DND-41 (cell line): ENCODE measurements around the gene SP100.

Source experiments
- ATAC-seq: fragments of 200-7000 bp; cut with Tn5 transposase; 3 replicates; pipeline ENCODE4 v1.9.1; 2021; ENCODE audit warnings: low read depth; ENCODE audit not compliant: insufficient read depth
- DNase-seq: peaks from one replicate; pipeline ENCODE4 v3.0.0-alpha.2; 2020
- H2AFZ ChIP-seq: 2 replicates; pipeline ENCODE4 v1.6.0; 2012; ENCODE audit warnings: low read depth, low read length
- H3K27ac ChIP-seq: 2 replicates; pipeline ENCODE4 v1.5.1; 2012; ENCODE audit warnings: low read length, inconsistent platforms
- H3K27me3 ChIP-seq: fragments of 200-600 bp; sonication (generic); 2 replicates; pipeline ENCODE4 v1.6.0; 2012; ENCODE audit warnings: low read length, mild to moderate bottlenecking, inconsistent platforms; ENCODE audit not compliant: insufficient read depth, poor library complexity
- H3K36me3 ChIP-seq: 2 replicates; pipeline ENCODE4 v1.5.1; 2012; ENCODE audit warnings: low read length, inconsistent platforms; ENCODE audit not compliant: insufficient read depth
- H3K4me1 ChIP-seq: 2 replicates; pipeline ENCODE4 v1.5.1; 2012; ENCODE audit warnings: mild to moderate bottlenecking, low read length; ENCODE audit not compliant: insufficient read depth
- H3K4me2 ChIP-seq: 2 replicates; pipeline ENCODE4 v1.6.0; 2012; ENCODE audit warnings: mild to moderate bottlenecking, moderate library complexity, low read length, inconsistent platforms; ENCODE audit not compliant: insufficient read depth
- H3K4me3 ChIP-seq, 2 experiments: fragments of 200-600 bp in 1 of 2; shearing (Covaris generic) in 1 of 2; 2 replicates each; pipeline ENCODE4 v1.5.1; 2012 to 2016; ENCODE audit warnings: inconsistent platforms in 2 of 2, low read length in 2 of 2, mild to moderate bottlenecking in 2 of 2, low read depth in 1 of 2, moderate library complexity in 1 of 2
- H3K79me2 ChIP-seq: 2 replicates; pipeline ENCODE4 v1.6.0; 2012; ENCODE audit warnings: low read length, inconsistent platforms; ENCODE audit not compliant: insufficient read depth
- H3K9ac ChIP-seq: 2 replicates; pipeline ENCODE4 v1.6.0; 2012; ENCODE audit warnings: low read depth, mild to moderate bottlenecking, inconsistent platforms, low read length, moderate library complexity
- H3K9me3 ChIP-seq: 2 replicates; pipeline ENCODE4 v1.5.1; 2012; ENCODE audit warnings: low read length, moderate library complexity, mild to moderate bottlenecking, inconsistent platforms; ENCODE audit not compliant: insufficient read depth, severe bottlenecking
- H4K20me1 ChIP-seq: 2 replicates; pipeline ENCODE4 v1.6.0; 2012; ENCODE audit warnings: low read length; ENCODE audit not compliant: insufficient read depth
- EZH2 ChIP-seq: IDR thresholded peaks from 3 replicates; pipeline ENCODE4 v1.6.1; 2012; ENCODE audit warnings: borderline replicate concordance, low read depth, mild to moderate bottlenecking, moderate library complexity, low read length, inconsistent platforms; ENCODE audit not compliant: severe bottlenecking
- TF ChIP-seq, protein P1 (sequence below): IDR thresholded peaks from 2 replicates; pipeline ENCODE4 v1.5.1; 2012; ENCODE audit warnings: borderline replicate concordance, low read length, moderate library complexity, mild to moderate bottlenecking; ENCODE audit not compliant: poor library complexity, severe bottlenecking; ENCODE audit errors: extremely low read depth

SP100 gene

DNA sequence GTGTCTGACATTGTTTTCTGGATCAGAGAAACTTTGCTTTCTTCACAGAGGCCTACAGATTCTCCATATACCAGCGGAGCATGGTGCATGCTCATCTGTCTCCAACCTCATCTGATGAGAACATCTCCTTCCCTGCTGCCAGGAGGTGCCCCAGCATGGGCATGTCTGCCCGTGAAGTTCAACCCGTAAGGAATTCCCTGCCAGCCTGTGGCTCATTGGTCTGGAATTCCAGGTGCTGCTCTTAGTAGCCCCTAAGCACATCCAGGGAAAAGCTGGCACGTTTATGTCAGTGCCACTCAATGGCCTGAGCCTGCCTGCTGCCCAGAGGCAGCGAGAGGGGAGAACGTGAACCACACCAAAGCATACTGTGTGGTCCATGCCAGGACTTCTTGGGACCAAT is 1.7 kb upstream of the SP100 start:
- ATAC-seq (no peak), DNase-seq (no peak)
- Histone ChIP-seq H4K20me1 (no peaks in the 10 kb centered on the region), H2AFZ (no peak overlapping the region), H3K9ac (no peak overlapping the region), H3K4me3 (no peak overlapping the region), H3K36me3 (0 out of 2 replicates have a peak, but pooled peaks cover 4% of the 10 kb centered on the region), H3K79me2 (peaks cover 38% of the 10 kb centered on the region), H3K9me3 (no peaks in the 10 kb centered on the region), H3K27me3 (no peaks in the 10 kb centered on the region), H3K27ac (no peak overlapping the region), H3K4me2 (no peak overlapping the region), H3K4me1 (peaks cover 61% of the 10 kb centered on the region)
- TF ChIP-seq, protein P1, sequence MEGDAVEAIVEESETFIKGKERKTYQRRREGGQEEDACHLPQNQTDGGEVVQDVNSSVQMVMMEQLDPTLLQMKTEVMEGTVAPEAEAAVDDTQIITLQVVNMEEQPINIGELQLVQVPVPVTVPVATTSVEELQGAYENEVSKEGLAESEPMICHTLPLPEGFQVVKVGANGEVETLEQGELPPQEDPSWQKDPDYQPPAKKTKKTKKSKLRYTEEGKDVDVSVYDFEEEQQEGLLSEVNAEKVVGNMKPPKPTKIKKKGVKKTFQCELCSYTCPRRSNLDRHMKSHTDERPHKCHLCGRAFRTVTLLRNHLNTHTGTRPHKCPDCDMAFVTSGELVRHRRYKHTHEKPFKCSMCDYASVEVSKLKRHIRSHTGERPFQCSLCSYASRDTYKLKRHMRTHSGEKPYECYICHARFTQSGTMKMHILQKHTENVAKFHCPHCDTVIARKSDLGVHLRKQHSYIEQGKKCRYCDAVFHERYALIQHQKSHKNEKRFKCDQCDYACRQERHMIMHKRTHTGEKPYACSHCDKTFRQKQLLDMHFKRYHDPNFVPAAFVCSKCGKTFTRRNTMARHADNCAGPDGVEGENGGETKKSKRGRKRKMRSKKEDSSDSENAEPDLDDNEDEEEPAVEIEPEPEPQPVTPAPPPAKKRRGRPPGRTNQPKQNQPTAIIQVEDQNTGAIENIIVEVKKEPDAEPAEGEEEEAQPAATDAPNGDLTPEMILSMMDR, result no peak
- no peak for TF ChIP-seq EZH2

DNA sequence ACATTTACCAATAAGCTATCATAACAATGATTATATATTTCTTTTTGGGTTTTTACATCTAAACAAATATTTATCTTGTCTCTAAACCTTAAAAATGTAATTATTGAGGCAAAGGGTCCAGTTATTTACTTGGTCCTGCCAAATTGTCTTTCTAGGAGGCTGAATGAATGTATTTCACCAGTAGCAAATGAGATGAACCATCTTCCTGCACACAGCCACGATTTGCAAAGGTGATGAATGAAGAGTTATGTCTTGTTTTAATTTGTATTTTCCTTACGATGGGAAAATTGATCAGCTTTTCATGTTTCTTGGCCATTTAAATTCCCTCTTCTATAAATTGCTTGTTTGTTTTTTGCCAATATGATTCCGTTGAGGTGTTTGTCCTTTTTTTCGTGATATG is 1.4 kb downstream of the SP100 start:
- Histone ChIP-seq H4K20me1 (no peaks in the 10 kb centered on the region), H2AFZ (no peak overlapping the region), H3K27me3 (no peaks in the 10 kb centered on the region), H3K36me3 (0 out of 2 replicates have a peak, but pooled peaks cover 5% of the 10 kb centered on the region), H3K9me3 (no peaks in the 10 kb centered on the region), H3K4me1 (peaks cover 56% of the 10 kb centered on the region), H3K27ac (no peak overlapping the region), H3K9ac (peak overlapping the region; percentile 88), H3K79me2 (peaks cover 67% of the 10 kb centered on the region), H3K4me2 (peak overlapping the region; percentile 88), H3K4me3 (peak overlapping the region; percentile 60 to 75; a peak in 3 of 4 replicates)
- no peak for DNase-seq
- ATAC-seq, result no peak
- no peak for TF ChIP-seq EZH2
- TF ChIP-seq, protein P1, result no peak

DNA sequence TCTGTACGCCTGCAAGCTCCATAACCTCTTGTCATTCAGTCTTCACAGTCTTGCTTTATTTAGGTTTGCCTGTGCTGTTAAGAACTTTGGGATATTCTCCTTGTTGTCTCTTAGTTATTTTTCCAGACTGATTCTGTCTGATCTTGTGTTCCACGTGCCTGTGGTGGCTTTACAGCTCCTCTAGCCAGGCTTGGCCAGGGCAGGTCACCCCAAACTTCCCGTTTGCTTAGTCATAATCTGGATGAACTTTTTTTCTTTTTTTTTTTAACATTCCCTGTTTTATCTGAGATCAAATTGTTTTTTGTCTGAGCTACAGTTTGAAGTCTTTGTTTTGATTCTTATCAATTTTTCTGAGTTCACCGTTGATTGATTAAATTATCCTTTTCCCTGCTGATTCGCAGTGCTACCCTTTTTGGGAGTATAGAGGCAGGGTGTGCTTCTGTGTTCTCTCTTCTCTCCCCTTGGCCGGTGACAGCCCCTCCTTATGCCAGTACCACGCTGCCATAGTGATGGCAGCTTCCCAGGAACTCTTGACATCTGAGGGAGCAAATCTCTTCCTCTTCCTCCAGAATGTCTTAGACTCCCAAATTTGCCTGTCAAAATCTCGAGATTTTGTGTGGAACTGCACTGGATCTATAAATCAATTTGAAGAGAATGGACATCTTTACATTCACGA is 2.5 kb downstream of the SP100 start:
- Histone ChIP-seq H3K4me3 (peak overlapping the region in 1 of 2 experiments; percentile 75; a peak in 2 of 4 replicates), H3K9ac (peak overlapping the region; percentile 29)

More for the DNA sequence above, 2.5 kb downstream of the SP100 start:
- peaks cover 78% of the 10 kb centered on the region for H3K79me2 ChIP-seq
- H3K36me3 ChIP-seq, result 0 out of 2 replicates have a peak, but pooled peaks cover 7% of the 10 kb centered on the region
- peak overlapping the region; percentile 10; the same call in 1 of the 2 replicates for H3K27ac ChIP-seq
- no peak for ATAC-seq
- TF ChIP-seq, protein P1, result no peak
- TF ChIP-seq EZH2, result no peak
- no peaks in the 10 kb centered on the region for H4K20me1 ChIP-seq
- H3K4me1 ChIP-seq, result peaks cover 49% of the 10 kb centered on the region
- no peaks in the 10 kb centered on the region for H3K9me3 ChIP-seq
- DNase-seq, result no peak
- no peak overlapping the region for H2AFZ ChIP-seq
- H3K27me3 ChIP-seq, result no peaks in the 10 kb centered on the region
- peak overlapping the region; percentile 88 for H3K4me2 ChIP-seq
